Measurements from ENCODE around the gene PIPOX.

Gene PIPOX, protein sequence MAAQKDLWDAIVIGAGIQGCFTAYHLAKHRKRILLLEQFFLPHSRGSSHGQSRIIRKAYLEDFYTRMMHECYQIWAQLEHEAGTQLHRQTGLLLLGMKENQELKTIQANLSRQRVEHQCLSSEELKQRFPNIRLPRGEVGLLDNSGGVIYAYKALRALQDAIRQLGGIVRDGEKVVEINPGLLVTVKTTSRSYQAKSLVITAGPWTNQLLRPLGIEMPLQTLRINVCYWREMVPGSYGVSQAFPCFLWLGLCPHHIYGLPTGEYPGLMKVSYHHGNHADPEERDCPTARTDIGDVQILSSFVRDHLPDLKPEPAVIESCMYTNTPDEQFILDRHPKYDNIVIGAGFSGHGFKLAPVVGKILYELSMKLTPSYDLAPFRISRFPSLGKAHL
- 1.3 to 6.3 (median 4.7) reads per million in 4 experiments for total RNA-seq

DNA sequence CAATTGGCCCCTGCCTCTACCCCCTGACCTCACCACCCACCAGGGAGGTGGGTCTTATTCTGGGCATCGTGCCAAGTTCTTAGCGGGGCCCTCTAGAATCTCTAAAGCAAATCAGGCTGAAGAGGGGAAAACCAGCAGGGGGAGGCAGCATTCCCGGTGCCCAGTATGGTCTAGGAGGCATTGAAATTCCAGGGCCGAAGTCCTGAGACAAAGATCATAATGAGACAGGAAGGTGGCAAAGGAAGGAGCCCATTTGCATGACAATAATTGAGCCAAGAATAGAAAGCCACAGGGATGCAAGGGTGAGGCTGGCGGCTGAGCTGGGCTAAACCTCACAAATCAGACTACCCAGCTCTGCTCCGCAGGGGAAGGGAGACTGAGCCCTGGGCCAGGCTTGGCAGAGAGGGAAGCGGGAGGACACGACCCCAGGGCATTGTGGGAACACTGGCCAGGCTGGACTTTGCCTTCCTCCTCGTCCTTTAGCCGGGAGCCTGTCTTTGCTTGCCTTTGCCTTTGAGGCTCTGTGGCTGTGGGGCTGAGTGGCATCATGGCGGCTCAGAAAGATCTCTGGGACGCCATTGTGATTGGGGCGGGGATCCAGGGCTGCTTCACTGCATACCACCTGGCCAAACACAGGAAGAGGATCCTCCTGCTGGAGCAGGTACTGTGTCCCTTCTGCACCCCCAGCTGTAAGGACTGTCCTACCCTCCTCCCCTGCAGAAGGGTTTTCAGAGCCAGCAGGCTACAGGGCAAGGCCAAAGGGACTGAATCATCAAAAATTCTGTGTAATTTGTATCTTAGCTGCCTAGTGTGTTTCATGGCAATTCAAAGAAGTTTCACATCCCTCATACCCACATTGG, at the start of gene PIPOX:
PIPOX (plus strand) TSS at position 463 of the 860 bp plus-strand sequence; CDS start at position 548, 85 bp downstream.
- no peak for DNase-seq

DNA sequence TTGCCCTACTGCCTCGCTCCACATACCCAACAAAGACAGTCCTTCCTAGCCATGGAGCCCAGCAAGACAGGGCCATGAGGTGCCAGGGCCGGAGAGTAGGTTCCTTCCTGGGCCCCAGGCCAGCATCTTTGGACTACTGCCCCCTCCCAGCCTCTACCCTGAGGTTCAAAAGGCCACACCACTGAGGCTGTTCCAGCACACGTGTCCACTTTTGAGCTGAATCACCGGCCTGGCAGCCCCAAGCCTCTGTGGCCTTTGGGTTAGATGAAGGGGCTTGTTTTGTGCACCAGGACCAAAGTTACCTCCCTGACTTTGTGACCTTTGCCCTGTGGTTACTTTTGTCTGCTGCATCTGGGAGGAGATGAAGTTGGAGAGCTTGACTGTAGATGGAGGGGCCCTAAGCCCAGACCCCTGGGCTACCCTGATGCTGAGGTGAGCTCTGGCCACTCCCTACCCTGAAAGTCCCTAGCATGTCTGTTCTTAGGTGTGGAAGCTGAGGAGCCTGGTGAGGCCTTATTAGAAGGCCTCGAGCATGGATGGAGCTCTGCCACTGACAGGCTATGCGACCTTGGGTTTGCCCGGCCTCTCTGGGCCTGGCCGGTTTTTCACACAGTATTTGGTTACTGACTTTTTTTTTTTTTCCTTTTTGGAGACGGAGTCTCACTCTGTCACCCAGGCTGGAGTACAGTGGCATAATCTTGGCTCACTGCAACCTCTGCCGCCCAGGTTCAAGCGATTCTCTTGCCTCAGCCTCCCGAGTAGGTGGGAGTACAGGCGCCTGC, 49.1 kb upstream of the PIPOX start:
- DNase-seq: no peak

DNA sequence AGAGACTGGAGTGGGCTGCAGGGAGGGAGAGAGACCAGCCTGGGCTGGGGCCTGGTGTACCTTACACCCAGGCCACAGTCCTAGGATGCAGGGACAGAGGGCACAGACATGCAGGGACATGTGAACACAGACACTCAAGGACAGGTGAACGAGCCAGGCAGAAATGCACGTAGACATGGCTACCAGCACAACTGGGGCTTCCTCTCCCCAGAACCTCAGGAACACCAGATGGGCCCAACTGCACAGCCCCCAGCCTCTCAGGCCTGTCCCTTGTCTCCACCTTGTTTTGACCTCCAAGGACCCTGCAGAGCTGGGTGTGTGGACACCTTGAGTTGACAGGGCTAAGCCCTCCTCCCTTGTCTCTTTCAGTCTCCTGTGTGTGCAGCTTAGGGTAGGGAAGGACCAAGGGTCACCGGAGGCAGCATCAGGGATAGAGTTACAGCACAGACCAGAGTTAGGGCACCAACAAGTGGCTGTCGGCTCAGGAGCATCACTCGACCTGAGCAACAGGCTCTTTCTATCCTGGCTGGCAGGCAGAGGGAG, 46.3 kb upstream of the PIPOX start:
- no peak for DNase-seq

DNA sequence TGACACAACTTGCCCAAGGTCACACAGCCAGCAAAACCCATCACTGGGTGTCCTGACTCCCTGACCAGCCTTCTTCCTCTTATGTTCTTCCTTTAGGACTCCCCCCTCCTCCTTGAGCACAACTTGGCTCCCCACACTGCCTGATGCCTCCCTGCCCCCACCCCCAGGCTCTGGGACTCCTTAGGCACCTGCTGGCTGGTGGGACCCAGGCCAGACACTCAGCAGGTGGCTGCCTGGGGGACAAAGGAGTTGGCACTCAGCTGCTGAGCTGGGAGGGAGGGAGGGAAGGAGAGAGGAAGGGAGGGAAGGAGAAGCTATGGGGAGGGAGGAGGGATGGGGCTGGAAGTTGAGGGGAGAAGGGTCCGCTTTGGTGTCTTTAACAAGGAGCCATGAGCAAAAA, 45.1 kb upstream of the PIPOX start:
- no peak for DNase-seq

DNA sequence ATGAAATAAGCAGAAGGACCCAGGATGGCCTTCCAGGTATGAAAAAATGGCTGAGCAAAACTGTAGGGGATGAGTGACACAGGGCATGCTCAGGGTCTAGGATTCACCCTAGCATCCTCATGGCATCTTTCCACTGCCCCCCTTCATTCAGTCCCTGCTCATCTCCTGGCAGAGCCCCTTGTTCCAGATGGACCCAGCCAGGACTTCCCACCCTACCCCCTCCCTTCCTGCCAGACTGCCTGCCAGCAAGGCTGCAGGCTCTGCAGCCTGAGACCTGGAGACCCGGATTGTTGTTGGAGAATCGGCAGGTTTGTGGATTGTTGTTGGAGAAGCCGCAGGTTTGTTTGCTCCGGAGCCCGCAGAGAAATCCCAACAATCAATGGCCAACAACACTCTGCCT, 43.7 kb upstream of the PIPOX start:
- DNase-seq: no peak

DNA sequence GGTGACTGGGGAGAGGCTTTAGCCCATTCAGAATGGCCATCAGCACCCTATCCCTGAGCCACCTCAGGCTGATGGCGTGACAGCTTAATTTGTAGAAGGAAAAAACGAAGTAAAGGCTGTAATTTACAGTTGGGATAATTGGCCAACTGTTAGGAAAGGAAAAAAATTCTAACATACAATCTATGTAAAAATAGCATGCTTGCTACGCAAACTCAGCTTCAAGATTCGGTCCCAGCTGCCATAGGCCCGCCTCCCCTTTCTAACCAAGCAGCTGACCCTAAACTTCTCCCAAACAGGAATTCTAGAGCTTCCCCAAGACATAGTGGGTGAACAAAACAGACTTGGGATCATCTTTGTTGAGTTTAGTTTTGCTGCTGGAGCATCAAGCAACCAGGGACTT, 42.0 kb upstream of the PIPOX start:
- DNase-seq: no peak

DNA sequence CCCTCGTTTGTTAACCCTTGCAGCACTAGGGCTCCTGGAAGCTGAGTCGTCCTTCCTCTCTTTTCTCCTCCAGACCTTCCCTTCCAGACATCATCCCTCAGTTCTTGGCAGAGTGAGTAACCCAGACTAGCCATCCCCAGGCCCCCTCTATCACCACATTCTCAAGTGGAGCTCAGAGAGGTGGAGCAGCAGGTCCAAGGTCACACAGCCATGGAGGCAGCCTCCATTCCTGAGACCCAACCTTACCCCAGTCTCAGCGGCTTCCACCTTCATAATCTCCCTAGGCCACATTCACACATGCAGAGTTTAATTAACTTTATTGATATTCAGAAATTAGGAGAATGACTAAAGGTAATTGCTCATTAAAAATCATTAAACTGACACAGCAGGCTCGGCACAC, 40.1 kb upstream of the PIPOX start:
- no peak for DNase-seq

DNA sequence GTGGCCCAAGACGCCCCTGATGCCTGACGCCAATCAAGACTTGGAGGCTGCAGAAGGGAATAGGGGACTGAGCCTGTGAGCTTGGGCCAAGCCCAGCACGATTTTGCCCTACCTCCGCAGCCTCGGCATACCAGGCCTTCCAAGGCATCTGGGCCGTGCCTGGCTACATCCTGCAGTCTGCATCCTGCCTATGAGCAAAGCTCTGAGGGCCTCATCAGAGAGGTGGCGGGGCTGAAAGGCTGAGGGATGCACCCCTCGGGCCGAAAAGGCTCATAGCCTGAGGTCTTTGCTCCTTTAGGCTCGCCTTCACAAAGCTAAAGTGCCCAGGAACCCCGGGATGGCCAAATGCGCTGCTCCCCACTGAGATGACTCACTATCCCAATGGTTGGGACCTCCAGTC, 39.7 kb upstream of the PIPOX start:
- DNase-seq: no peak

DNA sequence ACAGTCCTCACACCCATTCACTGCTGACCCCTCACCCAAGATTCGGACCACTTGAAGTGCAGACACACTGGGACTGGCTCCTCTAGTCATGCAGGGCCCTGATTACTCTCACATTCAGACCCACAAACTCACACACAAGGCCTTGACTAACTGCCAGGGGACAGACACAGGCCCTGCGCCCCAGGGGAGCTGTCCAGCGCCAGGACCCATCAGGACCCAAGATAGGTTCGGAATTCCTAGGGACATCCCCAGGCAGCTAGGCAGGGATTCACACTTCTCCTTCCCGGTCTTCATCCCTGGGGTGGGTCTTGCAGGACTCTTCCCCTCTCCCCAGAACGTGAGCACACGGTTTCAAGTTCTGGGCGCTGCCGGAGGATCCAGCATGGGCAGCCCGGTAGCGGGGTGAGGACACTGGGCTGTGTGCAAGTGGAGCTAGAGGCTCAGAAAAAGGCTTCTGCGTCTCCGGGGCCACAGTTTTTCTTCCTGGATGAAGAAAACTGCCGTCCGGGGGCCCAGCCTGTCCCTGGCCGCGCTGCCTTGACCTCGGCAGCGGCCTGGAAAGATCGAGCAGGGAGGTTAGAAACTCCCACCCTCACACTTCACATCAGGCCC, 38.8 kb upstream of the PIPOX start:
- DNase-seq: no peak

DNA sequence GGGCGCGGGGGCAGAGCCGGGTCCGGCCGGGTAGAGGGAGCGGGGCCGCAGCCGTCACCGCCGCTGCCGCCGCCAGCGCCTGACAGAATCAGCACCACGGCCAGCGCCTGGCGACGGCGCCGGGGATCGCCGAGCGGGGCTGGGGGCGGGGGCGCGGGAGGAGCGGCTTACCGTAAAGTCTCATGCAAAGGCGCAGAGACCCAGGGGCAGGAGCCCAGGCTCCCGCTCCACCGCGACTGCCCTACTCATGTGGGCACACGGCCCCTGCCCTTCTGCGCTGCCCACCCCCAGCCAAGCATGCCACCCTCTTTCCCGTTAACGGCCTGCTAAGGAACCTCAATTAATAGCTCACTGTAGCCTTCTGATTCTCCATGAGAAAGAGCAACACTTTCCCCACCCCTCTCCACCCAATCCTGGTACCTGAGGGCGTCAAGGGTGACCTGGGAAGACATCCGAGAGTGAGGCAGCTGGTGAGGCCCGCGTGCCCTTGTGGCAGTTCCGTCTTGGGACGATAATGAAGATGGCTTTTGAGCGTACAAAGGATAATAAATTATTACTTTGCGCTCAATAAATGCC, 36.9 kb upstream of the PIPOX start, which contains the start of gene SEZ6:
SEZ6 (minus strand) TSS at position 98 of the 576 bp plus-strand sequence. CDS start 164 bp downstream, outside the sequence.
- DNase-seq: peak; percentile 25

DNA sequence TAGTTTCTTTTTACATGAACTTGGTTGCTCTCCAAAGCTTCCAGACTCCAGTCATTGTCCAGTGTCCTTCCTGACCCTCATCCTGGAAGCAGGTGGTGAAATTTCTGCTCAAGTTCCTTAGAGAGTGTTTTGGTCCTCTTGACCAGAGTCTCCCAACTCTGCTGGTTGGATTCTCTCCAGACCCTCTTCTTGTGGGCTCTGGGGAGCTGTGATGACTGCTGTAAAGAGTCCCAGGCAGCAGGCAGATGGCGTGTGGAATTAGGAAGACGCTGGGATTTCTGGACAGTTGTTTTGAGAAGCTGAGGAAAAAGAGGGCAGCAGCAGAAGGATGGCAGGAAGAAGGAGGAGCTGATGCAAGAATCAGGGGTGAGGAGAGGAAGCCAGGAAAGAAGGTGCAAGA, 35.5 kb upstream of the PIPOX start:
- no peak for DNase-seq

DNA sequence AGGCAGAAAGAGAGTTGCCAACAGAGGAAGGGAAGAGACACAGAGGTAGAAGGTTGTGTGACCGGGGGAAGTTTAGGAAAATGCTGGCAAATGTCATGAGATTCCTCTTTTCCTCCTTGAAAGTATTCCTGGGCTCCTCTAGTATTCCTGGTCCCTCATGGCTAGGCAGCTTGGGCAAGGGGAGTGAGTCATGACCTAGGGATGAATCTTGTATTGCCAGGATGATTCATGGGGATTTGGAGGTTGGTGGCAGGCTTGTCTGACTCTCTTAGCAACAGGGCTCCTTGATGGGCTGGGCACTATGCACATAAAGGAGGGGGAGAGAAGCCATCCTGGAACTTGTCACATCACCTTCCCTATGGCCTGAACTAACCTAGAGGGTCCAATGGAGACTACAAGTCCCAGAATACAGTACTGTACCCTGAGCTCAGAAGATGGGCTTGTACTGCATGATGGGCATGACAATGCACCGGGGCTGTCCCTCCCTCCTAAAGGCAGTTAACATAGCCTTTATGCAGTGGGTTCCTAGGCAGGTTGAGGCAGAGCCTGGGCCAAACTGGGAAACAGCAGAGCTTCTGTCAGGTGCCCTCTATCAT, 35.0 kb upstream of the PIPOX start:
- DNase-seq: no peak

DNA sequence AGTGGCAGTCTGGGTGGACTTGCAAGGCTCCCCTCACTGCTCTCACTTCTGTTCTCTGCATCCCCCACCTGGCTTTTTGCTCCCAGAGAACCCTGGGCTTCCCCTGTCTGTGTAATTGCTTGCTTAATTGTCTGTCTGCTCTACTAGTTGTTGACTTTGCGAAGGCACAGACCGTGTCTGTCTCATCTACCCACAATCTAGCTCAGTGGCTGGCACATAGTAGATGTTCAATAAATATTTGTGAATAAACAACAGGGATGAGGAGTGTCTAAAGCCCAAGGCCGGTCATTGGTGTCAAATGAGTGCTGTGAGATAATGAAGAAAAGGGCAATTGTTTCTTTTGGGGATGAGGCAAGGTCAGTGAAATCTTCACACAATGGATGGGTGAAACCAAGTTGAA, 34.4 kb upstream of the PIPOX start:
- DNase-seq: no peak

DNA sequence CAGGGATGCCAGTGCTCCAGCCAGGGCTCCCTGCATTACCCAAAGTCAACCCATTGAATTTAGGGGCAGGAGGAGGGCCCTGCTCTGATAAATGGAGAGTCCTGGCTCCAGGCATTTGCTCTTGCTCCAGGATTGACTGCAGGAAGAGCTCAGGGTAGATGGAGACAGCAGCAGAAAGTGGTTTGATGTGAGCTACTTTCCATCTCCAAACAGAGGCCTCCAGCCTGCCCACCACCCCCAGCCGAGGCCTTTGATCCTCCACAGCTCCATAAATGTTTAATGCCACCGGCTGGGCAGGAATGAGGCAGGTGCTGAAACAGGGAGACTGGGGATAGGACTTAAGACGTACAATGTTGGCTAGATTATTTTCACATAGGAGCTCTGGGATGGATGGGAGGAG, 32.8 kb upstream of the PIPOX start:
- DNase-seq: no peak

DNA sequence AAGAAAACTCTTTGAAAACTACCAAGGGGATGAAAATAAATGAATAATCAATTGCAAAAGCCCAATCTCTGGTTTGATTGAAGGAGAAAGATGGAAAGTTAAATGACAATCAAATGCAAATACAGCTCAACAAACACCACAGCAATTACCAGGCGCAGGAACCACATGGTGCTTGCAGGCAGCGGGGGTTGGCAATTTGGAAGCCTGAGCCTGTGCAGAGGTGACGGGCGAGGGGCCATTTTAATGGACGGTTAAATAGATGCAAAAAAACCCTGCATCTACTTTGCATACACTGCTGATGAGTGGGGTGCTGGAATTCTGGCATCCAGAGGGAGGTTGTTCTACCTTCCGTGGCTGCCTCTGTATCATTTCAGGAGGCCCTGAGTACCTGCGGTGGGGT, 32.4 kb upstream of the PIPOX start:
- DNase-seq: no peak

DNA sequence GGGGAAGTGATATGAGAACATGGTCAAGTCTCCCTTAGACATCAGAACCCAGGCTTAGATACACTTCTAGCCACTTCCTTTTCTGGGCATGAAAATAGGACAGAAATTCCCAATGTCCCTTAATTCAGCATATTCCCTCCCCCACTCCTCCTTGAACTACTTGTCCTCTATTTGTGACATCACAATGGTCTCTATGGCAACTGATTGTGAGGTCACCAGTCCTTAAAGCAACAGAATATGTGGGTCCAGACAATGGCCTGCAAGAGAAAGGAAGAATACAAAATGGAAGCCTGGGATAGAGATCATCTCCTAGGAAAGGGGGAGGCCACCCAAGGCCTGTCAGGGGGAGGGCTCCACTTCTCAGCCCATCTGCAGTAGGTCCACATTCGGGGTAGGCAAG, 30.4 kb upstream of the PIPOX start:
- DNase-seq: no peak

DNA sequence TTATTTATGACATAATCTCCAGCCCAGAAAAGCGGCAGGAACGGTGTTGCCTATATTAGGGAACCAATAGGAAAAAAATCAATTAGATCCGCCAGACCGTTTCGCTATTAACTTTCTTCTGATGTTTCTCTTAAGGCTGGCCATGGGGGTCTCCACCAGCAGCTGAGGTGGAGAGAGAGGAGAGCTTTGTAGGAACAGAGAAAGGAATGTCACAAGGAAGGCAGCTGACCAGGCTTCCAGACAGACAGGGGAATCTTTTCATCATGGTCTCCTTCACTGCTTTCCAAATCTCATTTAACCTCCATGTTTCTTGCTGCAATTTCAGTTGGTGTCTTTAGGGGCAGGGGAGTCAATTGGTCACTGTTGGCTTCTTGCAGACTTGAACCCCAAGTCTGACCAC, 28.2 kb upstream of the PIPOX start:
- no peak for DNase-seq

DNA sequence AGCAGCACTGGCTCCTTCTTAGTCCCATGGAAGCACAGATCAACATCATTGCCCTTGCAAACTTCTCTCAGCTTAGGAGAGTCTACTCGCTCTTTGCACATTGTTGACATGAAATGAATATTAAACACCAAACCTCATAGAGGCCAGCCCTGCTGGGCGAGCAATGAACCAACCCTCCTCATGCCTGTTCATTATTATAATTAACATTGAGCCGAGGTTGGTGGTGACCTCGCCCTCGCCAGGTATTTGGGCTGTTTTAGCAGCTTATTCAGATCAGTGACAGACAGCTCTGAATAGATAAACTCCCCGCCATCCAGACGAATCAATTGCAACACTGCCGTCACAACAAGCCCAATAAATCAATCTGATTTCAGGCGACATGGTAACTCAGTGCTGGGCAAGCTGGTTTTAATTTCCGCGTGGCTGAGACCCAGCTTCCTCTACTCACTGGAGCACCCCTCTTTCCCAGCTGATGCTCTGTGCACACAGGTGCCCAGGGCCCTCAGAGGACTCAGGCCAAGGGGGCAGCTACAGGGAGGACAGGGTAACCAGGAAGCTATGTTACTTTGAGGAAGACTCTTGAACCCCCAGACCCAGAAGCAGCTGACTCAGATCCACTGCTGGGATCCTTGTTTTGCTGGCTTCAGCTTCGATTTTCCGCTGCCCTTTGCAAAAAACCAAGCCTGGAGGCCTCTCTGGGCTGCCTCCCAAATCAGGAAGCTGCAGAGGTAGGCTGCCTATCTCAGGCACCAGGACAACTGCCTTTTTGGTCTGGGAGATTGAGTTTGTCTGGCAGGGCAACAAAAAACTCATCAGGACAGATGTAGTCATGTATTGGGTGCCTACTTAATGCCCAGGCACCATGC, 26.4 kb upstream of the PIPOX start:
- DNase-seq: no peak

DNA sequence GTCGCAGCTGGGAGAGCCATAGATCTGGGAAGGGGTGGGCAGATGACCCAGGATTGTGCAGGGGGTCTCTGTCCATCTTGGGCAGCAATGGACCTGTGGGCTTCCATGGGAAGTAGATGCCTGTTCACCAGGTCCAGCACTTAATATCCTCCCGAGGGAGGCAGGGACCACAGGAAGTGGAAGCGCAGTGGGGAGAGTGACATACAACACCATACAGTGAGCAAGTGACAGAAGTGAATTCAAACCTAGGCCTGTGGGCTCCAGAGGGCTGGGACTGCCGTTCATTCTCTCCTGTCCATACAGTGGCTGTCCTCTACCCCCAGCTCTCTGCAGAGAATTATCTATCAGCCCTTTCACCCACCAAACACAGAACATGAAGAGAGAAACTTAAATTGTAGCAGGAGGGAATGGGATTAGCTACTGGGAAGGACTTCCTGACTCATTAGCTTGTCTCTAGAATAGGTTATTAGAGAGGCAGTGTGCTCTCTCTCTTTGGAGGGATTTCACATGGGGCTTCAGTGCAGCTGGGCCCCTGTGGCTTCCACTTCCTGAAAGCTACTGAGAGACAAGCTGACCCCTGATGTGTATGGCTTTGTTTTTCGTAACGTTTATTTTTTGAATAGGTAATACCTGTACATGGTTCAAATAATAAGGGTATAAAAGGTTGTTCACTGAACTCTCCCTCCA, 24.0 kb upstream of the PIPOX start:
- no peak for DNase-seq
